AG09309 (cell line): ENCODE measurements around the gene ERICH3.

Experiments used
- DNase-seq: peaks from one replicate; pipeline ENCODE4 v3.0.0-alpha.2; 2010; ENCODE audit warnings: low read depth
- H3K4me3 ChIP-seq: 2 replicates; pipeline ENCODE4 v1.5.1; 2011; ENCODE audit warnings: mild to moderate bottlenecking, low read depth, low read length, moderate library complexity; ENCODE audit not compliant: control insufficient read depth
- TF ChIP-seq, protein P1 (sequence below): IDR thresholded peaks from 2 replicates; pipeline ENCODE4 v1.5.1; 2011; ENCODE audit warnings: mild to moderate bottlenecking, low read depth, low read length, inconsistent platforms; ENCODE audit not compliant: insufficient read depth, control insufficient read depth; ENCODE audit errors: missing control alignments

The ERICH3 gene, protein sequence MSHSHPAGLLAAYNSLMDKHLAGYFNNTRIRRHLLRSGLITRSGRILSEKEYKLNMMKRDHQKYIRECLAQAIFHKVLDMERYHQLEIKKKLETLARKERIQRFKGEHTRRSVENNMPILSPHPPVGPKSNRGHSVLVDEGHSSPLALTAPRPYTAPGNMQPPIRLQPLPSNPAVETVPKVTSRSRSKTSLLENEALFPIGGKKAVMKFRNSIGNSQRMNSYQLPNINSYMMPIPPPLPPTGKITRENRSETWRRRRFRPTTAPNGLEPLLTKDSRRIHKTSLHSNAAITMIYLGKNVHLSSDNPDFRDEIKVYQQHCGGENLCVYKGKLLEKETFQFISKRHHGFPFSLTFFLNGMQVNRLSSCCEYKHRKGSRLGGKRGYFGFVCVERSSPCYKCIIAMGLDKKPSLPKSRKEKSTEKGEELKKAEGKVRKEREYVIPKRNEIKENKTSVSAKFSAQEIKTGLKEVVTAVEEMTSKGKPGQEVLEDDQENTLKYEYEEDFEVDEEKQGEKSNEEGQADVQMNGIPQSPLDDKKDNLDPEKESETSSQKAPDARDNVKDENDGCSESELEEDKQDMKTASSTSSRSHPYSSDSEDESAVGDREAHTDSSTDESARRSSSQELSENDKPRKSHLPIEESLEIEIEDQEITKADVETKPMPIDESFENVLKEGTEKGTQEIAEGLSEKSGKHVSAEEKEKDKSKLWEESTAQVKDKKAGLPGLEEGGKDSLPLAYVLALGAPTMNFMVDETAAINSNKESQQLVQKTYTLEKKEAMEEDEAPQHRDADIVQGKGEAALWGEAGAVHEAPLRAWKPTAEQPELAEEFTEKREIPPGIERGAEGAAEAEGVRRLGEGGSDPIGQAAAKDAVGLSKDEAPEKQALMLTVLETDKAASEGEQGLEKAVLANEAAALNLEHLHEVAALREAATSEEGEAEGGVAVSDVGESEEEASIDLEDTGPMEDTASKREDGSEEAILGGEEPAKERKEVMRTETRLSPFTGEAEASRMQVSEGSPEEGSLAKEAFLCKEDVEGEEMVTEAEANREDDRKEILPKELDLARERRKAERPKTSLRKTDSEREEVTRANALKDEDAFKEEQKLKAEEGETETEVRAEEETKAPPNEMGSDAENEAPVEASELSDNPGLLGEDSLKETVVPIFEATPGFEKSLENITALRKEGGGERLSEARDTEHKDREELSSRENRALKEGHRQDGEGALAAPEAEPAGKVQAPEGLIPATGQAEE (N-terminal part only)

DNA sequence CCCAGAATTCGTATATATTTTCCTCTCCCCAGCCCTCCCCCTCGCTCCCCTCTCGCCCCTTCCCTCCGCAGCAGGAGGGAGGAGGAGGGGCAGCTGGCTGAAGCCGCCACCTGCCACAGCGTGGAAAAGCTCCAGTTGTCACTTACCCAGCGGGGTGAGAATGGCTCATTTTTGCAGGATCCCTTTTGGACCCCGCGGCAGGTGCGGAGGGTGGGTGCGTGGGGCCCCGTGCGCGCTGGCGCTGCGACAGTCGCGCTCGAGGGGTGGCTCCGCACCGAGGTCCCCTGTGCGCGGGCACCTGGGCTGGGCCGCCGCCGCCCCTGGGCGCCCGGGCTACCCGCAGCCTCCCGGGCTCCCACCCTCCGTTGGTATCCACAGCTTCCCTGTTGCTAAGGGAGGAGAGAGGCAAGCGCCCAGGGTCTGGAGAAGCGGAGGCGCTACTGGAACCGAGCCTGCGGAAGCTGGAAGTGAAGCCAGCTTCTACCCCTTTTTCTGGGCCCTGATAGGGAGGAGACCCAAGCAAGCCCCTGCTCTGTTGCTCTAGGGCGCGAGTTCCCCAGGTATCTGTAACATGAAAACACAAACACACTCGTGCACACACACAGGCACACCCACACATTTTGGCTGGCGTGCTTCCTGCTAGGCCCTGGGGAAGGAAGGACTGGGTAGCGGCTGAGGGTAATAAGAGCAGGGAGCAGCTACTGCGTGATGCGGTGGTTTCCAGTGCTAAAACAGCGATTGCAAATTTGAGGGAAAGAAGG lies at the start of gene ERICH3:
ERICH3 (minus strand) TSS at position 442 of the 761 bp plus-strand sequence; CDS start at position 169, 273 bp downstream.
- DNase-seq: no peak
- peak within 1 kb of the TSS; percentile 32 for H3K4me3 ChIP-seq
- TF ChIP-seq, protein P1, sequence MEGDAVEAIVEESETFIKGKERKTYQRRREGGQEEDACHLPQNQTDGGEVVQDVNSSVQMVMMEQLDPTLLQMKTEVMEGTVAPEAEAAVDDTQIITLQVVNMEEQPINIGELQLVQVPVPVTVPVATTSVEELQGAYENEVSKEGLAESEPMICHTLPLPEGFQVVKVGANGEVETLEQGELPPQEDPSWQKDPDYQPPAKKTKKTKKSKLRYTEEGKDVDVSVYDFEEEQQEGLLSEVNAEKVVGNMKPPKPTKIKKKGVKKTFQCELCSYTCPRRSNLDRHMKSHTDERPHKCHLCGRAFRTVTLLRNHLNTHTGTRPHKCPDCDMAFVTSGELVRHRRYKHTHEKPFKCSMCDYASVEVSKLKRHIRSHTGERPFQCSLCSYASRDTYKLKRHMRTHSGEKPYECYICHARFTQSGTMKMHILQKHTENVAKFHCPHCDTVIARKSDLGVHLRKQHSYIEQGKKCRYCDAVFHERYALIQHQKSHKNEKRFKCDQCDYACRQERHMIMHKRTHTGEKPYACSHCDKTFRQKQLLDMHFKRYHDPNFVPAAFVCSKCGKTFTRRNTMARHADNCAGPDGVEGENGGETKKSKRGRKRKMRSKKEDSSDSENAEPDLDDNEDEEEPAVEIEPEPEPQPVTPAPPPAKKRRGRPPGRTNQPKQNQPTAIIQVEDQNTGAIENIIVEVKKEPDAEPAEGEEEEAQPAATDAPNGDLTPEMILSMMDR: no peak

DNA sequence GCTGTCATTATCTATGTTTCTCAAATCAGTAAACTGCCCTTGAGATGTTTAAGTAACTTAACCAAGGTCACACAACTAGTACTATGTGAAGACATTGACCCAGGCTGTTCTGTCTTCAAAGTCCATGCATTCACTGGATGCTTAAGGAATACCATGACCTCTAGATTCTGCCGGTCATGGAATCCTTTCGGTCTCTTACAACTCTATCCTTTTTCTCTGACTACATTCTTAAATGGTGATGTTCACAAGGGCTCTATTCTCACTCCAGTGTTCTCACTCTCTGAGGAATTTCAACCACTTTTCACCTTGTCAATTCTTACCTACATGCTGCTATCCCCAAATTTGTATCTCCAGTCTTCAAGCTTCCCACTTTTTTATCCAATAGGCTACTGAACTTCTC lies 44.0 kb upstream of the ERICH3 start:
- DNase-seq: no peak
- H3K4me3 ChIP-seq: no peak overlapping the region
- TF ChIP-seq, protein P1: no peak

DNA sequence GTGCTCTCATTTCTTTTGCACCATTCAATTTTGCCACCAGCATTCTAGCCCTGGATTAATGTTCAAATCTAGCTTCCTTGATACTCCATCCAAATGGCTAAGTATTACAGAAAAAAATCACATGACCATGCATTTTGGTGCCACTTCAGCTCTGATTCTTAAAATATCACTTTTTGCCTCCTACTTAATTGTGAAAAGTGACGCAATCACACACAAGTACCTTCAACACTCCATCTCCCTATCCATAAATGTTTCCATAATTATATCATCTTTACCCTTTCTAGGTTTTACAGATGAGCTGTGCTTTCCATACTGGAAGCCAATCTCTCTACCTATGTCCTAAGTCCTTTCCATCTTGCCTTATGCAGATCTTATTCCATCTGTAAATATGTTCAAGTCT lies 43.2 kb upstream of the ERICH3 start:
- DNase-seq: no peak
- H3K4me3 ChIP-seq: no peak overlapping the region
- TF ChIP-seq, protein P1: no peak

DNA sequence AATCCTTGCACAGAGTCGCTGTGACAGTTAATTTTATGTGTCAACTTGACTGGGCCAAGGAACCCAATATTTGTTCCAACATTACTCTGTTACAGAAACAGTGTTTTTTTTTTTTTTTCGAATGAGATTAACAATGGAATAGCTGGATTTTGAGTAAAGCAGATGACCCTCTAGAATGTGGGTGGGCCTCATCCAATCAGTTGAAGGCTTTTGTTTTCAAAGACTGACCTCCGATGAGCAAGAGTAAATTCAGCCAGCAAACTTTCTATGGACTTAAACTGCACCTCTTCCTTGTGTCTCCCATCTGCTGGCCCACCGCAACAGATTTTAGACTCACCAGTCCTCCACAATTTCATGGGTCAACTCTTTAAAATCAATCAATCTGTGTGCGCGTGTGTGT lies 42.2 kb upstream of the ERICH3 start:
- DNase-seq: no peak
- no peak overlapping the region for H3K4me3 ChIP-seq
- TF ChIP-seq, protein P1: no peak

DNA sequence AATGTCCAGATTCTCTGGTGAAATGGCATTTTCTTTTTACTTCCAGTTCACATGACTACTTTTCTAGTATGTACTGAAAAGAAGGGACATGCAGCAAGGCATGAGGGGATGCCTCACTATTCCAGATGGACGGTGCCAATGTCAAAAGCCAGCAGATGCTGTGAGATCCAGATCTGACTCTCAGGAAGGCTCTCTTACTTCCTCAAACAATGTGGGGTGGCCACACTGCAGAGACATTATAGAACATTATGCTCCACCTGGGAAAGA lies 41.6 kb upstream of the ERICH3 start:
- no peak for DNase-seq
- TF ChIP-seq, protein P1: no peak
- H3K4me3 ChIP-seq: no peak overlapping the region
